ENCODE measurements around the gene TREM1.
"Not testable (repeated sequence)": the region's sequence is repeated elsewhere in the genome, so short reads cannot be mapped to it uniquely, and the experiment has no call there.

TREM1 gene

GRCh38 chr6:41257369-41258195, 28.9 kb downstream of the TREM1 start:
- DNase-seq = no peak

DNA sequence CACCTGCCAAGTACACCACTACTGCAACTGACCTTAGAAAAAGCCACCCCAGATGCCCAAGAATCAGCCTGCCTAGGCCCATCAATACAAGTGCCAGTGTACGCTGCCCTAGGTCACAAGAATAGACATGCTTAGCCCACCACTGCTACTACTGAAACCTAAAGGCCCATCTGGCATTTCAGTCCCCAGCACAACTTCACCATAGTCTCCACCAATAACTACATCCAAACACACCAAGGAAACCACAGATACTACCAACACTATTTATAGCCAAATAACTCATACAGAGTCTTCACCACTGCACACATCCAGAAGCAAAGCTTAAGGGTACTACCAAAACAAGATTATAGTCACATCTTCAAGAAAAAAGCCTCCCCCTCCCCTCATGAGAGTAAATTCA, 30.1 kb downstream of the TREM1 start:
- no peak for DNase-seq

GRCh38 chr6:41255638-41256246, 30.7 kb downstream of the TREM1 start:
- DNase-seq = no peak

DNA sequence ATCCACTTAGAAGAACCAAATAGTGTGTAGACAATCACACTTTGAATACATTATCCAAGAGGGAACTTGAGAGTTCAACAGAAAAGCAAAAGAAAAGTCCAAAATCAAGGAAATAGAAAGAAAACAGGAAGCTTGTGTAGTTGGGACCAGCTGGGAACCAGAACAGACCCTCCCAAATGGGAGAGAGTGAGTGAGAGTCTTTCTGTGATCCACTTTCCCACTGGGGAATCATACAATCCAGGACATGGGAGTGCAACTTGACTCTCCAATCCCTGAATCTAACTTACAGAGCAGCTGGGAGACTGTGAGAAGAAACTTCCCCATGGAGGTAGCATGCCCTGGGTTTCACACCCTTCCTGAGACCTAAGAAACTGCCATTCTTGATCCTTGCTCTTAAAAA, 31.4 kb downstream of the TREM1 start:
- no peak for DNase-seq

- DNase-seq = no peak
Observed at GRCh38 chr6:41252401-41253169, 33.9 kb downstream of the TREM1 start.

GRCh38 chr6:41247882-41248705, 38.4 kb downstream of the TREM1 start:
- DNase-seq = no peak

DNA sequence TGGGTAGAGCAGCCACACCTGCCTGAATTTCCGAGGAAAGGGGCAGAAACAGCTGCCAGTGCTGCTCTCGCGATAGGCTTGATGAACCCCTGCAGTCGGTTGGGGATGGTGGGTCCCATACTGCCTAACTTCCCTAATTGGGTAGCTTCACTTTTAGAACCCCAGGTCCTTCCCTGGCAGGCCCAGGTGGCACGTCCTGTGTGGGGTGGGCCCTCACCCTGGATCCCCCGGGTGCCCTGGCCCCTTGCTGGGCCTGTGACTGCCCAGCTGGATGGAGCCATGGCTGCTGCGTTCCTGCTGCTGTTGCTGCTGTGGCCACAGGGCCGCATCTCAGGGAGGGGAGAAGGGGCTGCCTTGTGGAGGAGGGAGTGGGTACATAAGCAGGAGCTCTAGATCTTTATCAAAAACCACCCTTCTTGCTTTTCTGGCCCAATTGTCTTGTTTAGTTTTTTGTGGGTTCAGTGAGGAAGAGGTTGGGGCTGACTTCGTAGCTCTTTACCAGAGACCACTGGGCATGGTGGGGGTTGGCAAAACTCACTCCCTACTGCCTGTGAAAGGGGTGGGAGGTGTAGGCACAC, 39.1 kb downstream of the TREM1 start:
- no peak for DNase-seq

DNA sequence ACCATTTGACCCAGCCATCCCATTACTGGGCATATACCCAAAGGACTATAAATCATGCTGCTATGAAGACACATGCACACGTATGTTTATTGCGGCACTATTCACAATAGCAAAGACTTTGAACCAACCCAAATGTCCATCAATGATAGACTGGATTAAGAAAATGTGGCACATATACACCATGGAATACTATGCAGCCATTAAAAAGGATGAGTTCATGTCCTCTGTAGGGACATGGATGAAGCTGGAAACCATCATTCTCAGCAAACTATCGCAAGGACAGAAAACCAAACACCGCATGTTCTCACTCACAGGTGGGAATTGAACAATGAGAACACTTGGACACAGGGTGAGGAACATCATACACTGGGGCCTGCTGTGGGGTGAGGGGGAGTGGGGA, 40.0 kb downstream of the TREM1 start:
- DNase-seq = not testable (repeated sequence)

DNA sequence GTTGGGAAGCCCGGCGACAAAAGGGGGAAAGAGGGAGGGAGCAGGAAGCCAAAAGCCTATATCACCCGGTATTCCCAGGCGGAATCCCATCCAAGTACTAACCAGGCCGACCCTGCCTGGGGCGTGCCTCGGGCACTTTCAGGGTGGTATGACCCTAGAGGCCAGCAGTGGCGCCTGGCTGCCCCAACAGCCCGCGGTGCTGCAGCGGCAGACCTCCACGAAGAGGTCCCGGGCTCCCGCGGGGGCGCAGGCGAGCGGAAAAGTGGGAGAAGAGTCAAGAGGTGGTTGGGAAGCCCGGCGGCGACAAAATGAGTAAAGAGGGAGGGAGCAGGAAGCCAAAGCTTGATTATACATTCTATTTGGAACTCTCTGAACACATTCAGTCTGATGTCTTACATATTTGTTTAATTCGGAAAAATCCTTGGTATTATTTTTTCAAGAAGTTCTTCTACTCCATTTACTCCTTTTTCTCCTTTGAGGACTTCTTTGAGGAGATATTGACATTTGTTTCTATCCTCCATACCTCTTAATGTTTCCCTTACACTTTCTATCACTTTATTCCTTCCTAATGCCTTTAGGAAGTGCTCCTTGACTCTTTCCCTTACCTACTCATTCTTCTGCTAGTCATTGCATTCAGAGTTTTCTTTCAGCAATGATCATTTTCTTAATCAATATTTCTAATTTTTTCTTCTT, 46.9 kb downstream of the TREM1 start:
- DNase-seq = no peak

DNA sequence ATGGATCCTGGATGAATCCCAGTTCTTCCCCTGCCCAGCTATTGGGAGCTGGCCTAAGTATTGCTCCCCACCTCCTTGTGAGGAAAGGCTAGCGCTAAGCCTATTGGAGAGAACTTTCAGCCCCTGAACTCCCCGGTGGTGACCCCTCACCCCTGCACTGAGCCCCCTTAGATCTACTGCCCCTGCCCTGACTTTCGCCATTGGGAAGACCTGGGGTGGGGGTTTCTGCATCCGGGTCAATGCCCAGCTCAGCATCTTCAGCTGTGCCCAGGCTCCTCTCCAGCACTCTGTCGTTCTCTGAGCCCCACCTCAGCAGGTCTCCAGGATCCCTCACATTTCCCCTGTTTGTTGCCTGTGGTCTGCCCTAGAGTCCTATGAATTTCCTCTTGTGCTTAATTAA, 49.4 kb downstream of the TREM1 start:
- no peak for DNase-seq

DNA sequence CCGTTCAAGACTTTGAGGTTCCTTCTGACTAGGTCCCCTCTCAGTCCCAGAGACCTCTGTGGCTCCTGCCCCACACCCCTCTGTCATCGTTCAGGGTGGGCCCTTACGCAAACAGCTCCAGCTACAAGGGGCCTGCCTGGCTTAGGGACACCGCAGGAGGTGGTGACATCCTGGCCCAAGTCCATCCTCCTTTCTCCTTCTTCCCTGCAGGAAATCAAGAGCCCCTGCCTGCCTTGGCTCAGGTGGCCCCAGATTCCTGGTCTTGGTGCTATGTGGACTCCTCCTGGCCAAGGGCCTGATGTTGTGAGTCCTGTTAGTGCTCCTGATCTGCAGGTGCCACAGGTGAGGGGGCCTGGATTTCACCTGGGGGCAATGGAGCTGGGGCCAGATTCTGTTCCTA, 50.2 kb downstream of the TREM1 start:
- no peak for DNase-seq

DNA sequence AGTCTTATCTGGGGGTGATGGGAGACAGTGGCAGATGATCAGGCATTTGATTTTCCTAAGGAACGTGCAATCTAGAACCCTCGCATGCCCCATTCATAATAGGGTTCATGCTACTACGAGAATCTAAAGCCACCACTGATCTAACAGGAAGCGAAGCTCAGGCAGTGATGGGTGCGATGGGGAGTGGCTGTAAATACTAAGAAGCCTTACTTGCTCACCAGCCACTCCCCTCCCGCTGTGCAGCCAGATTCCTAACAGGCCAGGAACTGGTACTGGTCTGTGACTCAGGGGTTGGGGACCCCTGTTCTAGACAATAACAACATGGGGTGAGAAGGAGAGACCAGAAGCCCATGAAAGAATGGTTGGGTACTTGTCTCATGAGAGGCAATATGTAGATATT, 53.8 kb downstream of the TREM1 start:
- no peak for DNase-seq

DNA sequence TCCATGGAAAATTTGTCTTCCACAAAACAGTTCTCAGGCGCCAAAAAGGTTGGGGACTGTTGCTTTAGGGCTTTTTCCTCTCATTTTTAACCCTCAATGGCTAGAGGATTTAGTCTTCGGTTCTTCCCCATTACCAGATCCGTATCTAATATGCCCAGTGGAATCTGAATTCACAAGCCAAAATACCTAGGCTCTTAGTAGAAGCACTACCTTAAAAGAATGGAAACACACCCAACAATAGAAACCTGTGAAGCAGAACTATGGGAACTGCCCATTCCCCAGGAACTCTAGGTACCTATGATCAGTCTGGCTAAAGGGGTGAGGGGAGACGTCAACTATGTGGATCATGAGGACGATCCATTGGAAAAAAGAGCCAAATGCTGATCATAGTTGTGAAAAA, 55.2 kb downstream of the TREM1 start:
- DNase-seq = no peak

GRCh38 chr6:41229721-41230120, 56.8 kb downstream of the TREM1 start:
- no peak for DNase-seq

GRCh38 chr6:41228616-41229015, 57.9 kb downstream of the TREM1 start:
- DNase-seq = no peak

DNA sequence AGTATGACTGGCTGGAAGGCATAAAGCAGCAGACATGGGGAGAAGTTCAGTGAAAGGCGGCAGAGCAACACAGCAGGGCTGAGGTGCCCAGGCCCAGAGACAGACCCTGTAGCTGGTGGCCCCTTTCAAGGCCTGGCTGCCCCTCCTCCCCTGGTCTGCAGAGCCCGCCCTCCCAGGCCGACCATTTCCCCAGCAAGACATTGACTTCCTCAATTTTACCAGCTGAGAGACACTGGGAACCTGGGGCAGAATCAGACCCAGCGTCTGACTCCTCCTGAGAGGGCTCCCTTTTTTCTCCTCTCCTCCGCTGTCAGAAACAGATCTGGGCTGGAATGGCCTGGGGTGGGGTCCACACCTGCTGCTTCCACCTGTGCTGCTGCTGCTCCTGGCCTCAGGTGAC, 58.4 kb downstream of the TREM1 start, which contains the start of gene TREML4:
TREML4 (plus strand) TSS at position 254 of the 400 bp plus-strand sequence; CDS start at position 333, 79 bp downstream.
- no peak for DNase-seq

DNA sequence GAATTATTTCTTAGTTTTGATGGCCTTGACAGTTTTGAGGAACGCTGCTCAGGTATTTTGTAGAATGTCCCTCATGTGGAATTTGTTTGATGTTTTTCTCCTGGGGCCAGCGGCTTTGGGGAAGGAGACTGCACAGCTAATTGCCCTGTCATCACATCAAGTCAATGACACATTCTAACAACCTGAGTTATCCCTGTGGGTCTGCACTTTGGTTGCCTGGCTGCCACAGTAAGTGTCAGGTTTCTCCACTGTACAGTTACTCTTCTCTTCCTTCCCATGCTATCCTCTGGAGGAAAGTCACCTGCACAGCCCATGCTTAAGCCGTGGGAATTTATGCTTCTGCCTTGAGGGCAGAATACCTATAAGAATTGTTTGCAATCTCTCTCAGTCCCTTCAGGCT, 59.7 kb downstream of the TREM1 start:
- no peak for DNase-seq

DNA sequence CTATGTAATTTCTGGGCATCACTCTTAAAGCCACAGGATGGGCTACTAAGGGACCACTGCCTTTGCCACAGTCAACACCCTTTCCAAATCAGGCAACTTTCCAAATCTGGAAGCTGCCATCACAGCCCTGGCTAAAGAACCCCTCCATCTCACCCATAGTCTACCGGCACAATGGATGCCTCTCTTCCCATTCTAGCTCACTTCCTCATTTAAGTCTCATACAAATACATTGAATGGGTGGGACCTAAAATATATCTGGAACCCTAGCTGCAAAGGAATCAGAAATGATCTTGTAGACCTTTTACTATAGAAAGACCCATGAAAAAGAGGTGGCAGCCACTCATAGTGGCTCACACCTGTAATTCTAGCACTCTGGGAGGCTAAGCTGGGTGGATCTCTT, 61.7 kb downstream of the TREM1 start:
- DNase-seq = no peak
